GM15510 (cell line): Measurements from ENCODE around the gene WASHC4.
A peak's percentile ranks its signal among the peaks of the same experiment; 100 is the strongest.

ENCODE experiments used
- POLR2A ChIP-seq: IDR thresholded peaks from 3 replicates; pipeline ENCODE4 v1.6.1; 2011; ENCODE audit warnings: borderline replicate concordance; ENCODE audit not compliant: insufficient read length; ENCODE audit errors: extremely low read depth

WASHC4 gene, protein sequence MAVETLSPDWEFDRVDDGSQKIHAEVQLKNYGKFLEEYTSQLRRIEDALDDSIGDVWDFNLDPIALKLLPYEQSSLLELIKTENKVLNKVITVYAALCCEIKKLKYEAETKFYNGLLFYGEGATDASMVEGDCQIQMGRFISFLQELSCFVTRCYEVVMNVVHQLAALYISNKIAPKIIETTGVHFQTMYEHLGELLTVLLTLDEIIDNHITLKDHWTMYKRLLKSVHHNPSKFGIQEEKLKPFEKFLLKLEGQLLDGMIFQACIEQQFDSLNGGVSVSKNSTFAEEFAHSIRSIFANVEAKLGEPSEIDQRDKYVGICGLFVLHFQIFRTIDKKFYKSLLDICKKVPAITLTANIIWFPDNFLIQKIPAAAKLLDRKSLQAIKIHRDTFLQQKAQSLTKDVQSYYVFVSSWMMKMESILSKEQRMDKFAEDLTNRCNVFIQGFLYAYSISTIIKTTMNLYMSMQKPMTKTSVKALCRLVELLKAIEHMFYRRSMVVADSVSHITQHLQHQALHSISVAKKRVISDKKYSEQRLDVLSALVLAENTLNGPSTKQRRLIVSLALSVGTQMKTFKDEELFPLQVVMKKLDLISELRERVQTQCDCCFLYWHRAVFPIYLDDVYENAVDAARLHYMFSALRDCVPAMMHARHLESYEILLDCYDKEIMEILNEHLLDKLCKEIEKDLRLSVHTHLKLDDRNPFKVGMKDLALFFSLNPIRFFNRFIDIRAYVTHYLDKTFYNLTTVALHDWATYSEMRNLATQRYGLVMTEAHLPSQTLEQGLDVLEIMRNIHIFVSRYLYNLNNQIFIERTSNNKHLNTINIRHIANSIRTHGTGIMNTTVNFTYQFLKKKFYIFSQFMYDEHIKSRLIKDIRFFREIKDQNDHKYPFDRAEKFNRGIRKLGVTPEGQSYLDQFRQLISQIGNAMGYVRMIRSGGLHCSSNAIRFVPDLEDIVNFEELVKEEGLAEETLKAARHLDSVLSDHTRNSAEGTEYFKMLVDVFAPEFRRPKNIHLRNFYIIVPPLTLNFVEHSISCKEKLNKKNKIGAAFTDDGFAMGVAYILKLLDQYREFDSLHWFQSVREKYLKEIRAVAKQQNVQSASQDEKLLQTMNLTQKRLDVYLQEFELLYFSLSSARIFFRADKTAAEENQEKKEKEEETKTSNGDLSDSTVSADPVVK

DNA sequence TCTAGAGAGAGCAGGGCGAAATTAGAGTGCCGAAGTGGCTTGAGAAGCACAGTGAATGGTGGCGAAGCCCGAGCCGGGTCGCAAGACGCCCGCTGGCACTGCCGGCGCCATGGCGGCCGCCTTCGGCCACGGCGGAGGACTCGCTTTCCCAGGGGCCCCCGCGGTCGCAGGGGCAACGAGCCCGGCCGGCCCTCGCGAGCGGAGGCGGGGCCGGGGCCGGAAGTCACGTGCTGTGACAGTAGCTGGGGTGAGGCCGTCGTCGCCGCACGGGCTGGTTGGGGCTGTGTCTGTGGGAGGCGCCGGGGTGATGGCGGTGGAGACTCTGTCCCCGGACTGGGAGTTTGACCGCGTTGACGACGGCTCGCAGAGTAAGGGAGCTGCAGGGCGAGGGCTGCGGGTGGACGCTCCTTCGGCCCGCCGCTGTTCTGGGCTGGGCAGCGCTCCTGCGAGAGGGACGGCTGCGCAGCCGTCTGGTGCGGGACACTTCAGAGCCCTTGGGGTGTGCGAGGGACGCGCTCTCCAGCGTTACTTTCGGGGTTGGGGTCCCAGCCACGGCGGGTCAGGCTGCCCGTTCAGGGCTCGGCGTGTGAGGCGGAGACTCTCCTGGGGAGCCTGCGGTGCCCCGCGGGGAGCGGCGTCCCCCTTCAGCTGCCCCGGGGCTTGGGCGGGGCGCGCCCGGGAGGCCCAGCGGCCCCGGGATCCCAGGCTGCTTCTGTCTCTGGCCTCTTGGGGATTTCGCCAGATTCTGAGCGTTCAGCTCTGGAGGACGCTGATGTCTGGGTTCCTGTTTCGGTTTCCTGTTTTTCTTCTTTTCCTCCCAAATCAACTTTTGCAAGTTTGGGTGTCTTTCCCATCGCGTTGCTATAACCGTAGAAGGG lies at the start of gene WASHC4:
WASHC4 (plus strand) TSS at position 238 of the 878 bp plus-strand sequence; CDS start at position 308, 70 bp downstream.
- peak; percentile 99 for TF ChIP-seq POLR2A

DNA sequence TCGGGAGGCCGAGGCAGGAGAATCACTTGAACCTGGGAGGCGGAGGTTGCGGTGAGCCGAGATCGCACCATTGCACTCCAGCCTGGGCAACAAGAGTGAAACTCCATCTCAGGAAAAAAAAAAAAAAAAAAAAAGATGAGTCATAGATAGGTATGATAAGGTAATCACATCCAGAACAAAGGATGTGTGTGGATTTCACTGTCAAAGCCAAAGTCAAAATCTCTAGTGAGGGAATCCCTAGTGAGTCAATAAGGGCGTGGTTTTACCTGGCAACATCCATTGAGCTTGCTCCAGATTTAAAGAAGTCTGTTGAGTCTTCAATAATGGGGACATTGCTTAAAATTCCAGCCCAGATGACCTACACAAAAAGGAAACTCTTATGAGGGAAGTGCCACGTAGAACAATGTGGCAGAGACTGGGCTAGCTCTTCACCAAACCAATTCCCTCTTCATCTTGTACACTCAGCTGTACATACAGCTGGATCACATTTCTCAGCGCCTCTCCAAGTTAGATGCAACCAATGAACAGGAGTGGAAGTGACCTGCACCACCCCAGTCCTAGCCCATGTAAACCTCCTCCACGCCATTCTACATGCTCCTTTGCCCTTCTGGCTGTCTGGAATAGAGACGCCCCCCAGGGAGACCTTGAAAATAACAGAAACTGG lies 46.7 kb upstream of the WASHC4 start:
- no peak for TF ChIP-seq POLR2A

DNA sequence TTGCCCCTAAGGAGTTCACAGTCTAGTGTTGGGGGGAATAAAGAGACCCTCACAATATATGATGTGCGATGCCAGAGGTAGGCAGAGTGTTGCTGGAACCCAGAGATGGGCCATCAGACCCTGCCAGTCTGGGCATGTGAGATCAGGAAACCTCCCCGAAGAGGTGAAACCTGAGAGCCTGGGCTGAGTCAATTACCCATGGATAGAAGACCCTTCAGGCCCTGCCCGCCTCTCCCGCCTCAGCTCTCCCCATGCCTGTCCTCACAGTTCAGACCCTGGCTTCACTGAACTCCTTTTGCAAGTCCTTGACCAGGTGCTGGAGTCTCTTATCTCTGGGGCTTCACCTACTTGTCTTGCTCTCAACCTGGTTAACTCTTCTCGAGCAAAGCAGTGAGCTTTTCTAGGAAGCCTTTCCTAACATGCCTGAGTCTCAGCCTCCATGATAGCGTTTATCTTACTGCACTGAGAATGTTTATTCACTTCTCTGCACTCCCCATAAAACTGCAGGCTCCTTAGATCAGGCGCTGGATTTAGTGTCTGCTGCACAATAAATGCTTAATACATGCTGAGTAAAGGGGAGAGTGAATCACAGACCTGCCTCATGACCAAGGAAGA lies 42.9 kb upstream of the WASHC4 start:
- TF ChIP-seq POLR2A, result no peak

DNA sequence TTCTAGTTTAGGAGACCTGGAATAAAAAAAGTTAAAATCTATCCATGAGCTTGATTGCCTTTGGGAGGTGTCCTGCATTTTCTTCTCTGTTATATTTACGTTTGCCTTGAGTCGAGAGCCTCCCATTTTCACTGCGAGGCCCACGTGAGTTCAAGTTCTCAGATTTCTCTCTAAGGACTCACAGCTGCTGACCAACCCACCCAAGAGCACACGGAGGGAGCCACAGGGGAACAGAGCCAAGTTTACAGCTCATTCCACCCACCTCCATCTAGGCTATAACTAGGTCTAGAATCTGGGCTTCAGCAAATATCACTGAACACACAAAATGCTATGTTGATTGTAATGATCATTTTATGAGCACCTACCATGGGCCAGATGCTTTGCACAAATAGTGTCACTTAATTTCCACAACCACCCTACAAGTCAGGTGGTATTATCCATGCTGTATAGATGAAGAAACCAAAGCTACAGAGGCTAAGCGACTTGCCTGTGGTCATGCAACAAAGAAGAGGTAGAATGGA lies 40.0 kb upstream of the WASHC4 start:
- no peak for TF ChIP-seq POLR2A

DNA sequence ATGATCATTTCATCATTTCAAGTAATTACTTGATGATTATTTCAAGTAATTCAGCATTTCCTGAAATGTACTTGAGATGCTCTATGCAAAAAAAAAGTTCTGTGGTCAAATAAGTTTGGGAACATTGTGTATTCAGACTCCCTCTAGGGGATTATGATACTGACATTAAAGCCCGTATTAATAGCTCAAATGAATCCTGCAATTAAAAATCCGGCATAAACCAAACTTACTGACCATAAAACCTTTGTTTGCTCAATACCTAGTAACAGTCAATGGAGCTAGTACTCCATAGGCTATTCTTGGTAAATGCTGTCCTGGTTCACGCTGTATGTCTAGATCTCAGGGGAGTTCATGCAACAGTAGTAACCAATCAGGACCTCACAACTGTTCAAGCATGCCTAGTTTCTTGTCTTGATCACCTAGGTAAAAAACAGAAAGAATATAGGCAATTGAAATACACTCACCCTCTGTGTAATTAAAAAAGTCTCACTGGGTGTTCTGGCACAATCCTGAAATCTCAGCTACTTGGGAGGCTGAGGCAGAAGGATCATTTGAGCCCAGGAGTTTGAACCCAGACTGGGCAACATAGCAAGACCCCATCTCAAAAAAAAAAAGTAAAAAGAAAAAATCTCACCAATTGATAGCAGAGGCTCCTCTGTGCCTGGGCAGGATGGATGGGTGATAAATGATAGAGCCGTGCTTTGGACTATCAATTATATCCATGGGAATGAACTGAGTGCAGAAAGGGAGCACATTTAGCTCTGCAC lies 37.4 kb upstream of the WASHC4 start:
- no peak for TF ChIP-seq POLR2A

DNA sequence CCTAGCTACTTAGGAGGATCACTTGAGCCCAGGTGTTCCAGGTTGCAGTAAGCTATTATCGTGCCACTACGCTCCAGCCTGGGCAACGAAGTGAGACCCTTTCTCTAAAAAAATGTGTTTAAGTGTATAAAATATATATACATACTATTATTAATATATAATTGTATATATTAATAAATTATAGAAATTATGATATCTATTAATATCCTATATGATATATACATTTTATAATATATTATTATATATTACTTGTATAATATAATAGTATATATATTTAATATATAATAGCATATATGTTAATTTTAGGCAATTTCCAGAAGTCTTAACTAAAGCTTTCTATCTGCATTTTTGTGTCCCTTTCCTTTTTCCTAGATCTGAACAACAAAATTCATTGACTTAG lies 35.5 kb upstream of the WASHC4 start:
- no peak for TF ChIP-seq POLR2A

DNA sequence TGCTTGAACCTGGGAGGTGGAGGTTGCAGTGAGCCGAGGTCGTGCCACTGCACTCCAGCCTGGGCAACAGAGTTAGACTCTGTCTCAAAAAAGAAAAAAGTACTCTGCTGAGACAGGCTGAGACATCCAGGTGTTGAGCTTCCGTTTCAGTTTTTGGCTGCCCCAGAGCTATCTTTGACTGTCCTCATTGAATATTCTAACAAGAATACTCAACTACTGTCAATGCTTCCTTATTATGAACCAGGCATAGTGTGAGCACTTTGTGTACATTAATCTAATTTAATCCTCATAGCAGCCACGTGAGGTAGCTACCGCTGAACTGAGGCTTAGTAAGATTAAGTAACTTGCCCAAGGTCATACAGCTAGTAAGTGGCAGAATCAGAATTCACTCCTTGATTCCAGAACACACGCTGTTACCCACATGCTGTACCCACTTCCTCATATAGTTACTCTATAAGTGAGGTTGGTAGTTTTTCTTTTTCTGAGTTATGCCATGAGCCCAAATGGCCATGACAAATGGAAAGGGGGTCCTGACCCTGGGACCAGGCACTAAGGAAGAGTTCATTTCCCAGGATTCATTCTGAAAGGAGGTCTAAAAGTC lies 34.5 kb upstream of the WASHC4 start:
- no peak for TF ChIP-seq POLR2A

DNA sequence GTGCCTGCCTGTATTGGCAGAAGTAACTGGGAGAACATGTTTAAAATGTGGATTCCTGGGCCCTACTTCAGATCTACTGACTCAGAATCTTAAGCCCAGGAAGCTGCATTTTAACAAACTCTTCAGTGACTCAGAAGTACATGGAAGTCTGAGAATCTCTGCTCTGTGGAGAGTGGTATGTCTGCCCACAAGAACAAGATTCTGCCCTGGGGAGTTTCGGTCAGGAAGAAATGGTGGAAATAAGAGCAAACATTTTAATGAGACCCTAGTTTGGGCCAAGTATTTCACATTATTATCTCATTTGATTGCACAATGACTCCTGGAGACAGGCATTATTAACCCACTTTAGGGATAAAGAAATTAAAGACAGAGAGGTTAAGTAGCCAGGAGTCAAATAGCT lies 31.4 kb upstream of the WASHC4 start:
- no peak for TF ChIP-seq POLR2A

DNA sequence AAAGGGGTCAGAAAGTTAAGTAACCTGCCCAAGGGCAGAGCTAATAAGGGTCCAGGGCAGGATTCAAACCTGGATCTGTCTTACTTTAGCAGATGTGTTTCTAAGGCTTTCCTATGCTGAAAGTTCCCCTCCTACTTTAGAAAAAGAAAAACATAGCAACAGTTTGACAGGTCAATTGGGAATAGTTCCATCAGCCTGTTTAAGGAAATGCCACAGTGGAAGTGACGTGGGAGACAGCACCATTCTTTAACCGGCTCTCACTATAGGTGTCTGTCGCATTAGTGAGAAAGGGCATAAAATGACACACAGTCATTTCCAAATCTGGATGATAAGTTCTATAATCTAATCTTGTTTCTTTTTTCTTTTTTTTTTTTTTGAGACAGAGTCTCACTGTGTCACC lies 30.6 kb upstream of the WASHC4 start:
- no peak for TF ChIP-seq POLR2A

DNA sequence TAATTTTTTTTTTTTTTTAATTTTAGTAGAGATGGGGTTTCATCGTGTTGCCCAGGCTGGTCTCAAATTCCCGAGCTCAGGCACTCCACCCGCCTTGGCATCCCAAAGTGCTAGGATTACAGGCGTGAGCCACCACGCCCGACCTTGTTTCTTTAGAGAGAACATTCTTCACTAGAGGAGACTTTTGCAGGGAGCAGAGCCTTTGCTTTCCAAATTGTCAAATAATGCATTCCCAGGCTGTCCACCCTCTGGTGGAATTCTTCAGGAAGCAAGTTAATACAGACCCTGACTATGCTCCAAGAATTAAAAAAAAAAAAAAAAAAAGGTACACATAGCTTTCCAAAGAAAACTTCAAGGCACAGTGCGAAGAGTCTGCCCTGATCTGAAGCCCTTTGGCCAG lies 30.1 kb upstream of the WASHC4 start:
- TF ChIP-seq POLR2A, result no peak

DNA sequence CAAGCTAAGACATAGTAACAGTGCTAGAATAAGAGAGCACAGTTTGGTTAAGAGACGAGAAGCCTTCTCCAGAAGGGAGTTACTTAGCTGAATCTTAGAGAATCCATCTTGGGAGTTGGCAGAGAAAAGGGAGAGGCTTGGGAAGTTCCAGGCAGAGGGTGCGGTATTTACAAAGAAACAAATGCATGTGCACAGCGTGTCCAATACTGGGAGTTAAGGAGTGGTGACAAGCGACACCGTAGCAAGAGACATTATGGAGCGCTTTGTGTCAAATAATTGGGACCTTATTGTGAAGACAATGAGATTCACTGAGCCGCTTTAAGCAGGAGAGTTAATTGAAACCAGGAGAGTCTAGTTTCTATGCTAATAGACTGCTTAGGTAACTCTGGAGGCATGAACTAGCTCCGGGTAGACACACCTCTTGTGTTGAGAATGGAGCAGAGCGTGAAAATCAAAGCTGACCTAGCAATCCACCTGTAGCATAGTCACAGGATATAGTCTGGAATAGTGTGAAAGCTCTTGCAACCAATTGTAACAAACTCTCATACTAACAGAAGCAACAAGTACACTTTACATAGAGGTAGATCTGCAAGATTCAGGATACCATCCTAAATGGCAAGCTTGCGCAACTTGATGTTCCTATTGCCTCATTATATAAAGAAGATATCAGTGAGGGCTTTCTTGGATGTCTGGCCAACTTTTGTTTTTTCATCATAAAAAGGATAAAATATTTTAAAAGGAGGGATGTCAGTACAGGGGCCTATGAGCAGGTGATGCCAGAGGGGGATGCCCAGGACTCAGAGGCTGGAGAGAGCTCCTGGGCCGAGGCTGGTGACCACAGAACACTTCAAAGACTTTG lies 28.6 kb upstream of the WASHC4 start:
- no peak for TF ChIP-seq POLR2A

DNA sequence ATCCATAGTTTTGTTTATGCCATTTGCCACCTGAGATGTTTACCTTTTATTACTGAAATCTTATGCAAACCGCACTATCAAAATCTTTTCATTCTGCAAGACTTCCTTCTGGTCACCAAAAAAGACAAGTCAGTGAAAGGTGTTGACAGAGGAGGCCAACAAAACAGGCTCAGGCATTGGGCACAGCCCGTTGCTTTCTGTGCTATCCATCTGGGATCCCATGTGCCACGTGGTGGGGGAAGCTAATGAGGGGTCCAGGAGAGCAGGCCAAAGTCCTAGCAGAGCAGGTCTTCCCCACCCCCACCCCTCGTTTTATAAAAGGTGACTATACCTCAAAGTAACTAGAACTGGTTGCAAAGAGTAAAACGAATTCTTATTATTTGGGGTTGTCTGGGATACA lies 24.5 kb upstream of the WASHC4 start:
- no peak for TF ChIP-seq POLR2A
